Kidney (tissue), 14 donors: ENCODE results near the gene NPSR1. TPM values are rescaled to one million over a fixed set of nuclear protein-coding genes. Genes with fewer than 3 reads are reported as not detected.
A peak's percentile ranks its signal among the peaks of the same experiment; 100 is the strongest.

Experiments
- DNase-seq, 5 donors: peaks; one replicate each; pipeline ENCODE4 v3.0.0-alpha.2; 2013 to 2020
- FAIRE-seq: peaks from 2 replicates; lab custom pipeline; 2012; peaks lifted over from hg19 to GRCh38; lab: Jason Lieb, UNC
- H3K27ac ChIP-seq, 2 donors: one replicate each; pipeline ENCODE4 v1.7.0; 2013; ENCODE audit warnings: low read depth in 2 of 2, low read length in 2 of 2, inconsistent platforms in 1 of 2
- H3K27me3 ChIP-seq: one replicate; pipeline ENCODE4 v1.7.1; 2013; ENCODE audit warnings: low read length, inconsistent platforms; ENCODE audit not compliant: control insufficient read depth, insufficient read depth
- H3K36me3 ChIP-seq, 3 donors: one replicate each; pipeline versions ENCODE4 v1.7.0 to v1.7.1; 2013; ENCODE audit warnings: low read length in 3 of 3, control low read depth in 1 of 3, inconsistent platforms in 1 of 3; ENCODE audit not compliant: insufficient read depth in 3 of 3, control insufficient read depth in 2 of 3
- H3K4me1 ChIP-seq, 3 donors: one replicate each; pipeline versions ENCODE4 v1.7.0 to v1.7.1; 2013; ENCODE audit warnings: low read length in 3 of 3, inconsistent platforms in 1 of 3, low read depth in 1 of 3; ENCODE audit not compliant: control insufficient read depth in 2 of 3, insufficient read depth in 2 of 3
- H3K4me3 ChIP-seq, 3 donors: one replicate each; pipeline versions ENCODE4 v1.7.0 to v1.8.1; 2013; ENCODE audit warnings: low read length in 3 of 3, control low read depth in 1 of 3, inconsistent platforms in 1 of 3
- H3K9ac ChIP-seq, 3 donors: one replicate each; pipeline versions ENCODE4 v1.7.0 to v1.7.1; 2013; ENCODE audit warnings: low read length in 3 of 3, control low read depth in 1 of 3, inconsistent platforms in 1 of 3
- H3K9me3 ChIP-seq, 3 donors: one replicate each; pipeline versions ENCODE4 v1.7.0 to v1.7.1; 2013; ENCODE audit warnings: low read length in 3 of 3, control low read depth in 1 of 3, inconsistent platforms in 1 of 3; ENCODE audit not compliant: control insufficient read depth in 2 of 3, insufficient read depth in 1 of 3
- intact Hi-C: fragments of 100-400 bp; cut with DNase I; formaldehyde crosslinking; loops from one replicate; pipeline ENCODE4 v1.11.1; 2022
- polyA plus RNA-seq: library from polyadenylated mRNA; stranded (reverse); fragments of 350-450 nt; fragmentation: Illumina TruSeq; extraction: RNeasy Lipid Tissue Mini Kit (QIAGEN cat#74804); gene quantifications from one replicate; pipeline ENCODE4 v1.2.3, GENCODE V29; 2014; ENCODE audit warnings: low read depth, low replicate concordance; ENCODE audit not compliant: insufficient read depth
- total RNA-seq: library from RNA; stranded (reverse); fragmentation: NEBNext Ultra II Directional; extraction: Animal tissue kit (Norgen Biotek cat#: 25700); gene quantifications from one replicate; pipeline ENCODE4 v1.2.1, GENCODE V29; 2021
- TF ChIP-seq, protein P1 (sequence below): IDR thresholded peaks from 3 replicates; pipeline ENCODE4 v1.5.1; 2012; ENCODE audit warnings: mild to moderate bottlenecking, moderate library complexity, borderline replicate concordance; ENCODE audit not compliant: insufficient read depth; ENCODE audit errors: extremely low read depth
- donor health status: control.
- donor health status: control.
- donor health status: control.
- donor health status: control.
- donor health status: control.
- donor health status: DM: yes; HTN: yes; CAD: no.
- donor health status: Normal renal cell carcinoma (clear cell type).

Gene NPSR1
- total and polyA plus RNA-seq, 2 donors from 2014 or later, result not detected

DNA sequence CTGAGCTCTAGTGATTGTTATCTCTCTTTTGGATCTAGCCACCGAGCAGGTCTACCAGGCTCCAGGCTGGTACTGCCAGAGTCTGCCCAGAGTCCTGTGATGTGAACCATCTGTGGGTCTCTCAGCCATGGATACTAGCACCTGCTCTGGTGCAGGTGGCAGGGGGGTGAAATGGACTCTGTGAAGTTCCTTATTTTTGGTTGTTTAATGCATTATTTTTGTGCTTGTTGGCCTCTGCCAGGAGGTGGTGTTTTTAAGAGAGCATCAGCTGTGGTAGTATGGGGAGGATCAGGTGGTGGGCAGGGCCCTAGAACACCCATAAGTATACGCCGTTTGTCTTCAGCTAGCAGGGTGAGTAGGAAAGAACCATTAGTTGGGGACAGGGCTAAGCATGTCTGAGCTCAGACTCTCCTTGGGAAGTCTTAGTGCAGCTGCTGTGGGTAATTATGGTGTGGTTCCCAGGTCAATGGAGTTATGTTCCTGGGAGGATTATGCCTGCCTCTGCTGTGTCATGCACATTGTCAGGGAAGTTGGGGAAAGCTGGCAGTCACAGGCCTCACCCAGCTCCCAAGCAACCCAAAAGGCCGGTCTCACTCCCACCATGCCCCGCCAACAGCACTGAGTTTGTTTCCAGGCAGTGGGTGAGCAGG is 81.8 kb downstream of the NPSR1 start:
- H3K4me1 ChIP-seq, result no peaks in the 10 kb centered on the region
- no peak overlapping the region for H3K27ac ChIP-seq
- DNase-seq (no peak), FAIRE-seq (no peak)
- no peaks in the 10 kb centered on the region for H3K36me3 ChIP-seq
- no peak overlapping the region for H3K4me3 ChIP-seq
- no peaks in the 10 kb centered on the region for H3K9me3 ChIP-seq
- TF ChIP-seq, protein P1, sequence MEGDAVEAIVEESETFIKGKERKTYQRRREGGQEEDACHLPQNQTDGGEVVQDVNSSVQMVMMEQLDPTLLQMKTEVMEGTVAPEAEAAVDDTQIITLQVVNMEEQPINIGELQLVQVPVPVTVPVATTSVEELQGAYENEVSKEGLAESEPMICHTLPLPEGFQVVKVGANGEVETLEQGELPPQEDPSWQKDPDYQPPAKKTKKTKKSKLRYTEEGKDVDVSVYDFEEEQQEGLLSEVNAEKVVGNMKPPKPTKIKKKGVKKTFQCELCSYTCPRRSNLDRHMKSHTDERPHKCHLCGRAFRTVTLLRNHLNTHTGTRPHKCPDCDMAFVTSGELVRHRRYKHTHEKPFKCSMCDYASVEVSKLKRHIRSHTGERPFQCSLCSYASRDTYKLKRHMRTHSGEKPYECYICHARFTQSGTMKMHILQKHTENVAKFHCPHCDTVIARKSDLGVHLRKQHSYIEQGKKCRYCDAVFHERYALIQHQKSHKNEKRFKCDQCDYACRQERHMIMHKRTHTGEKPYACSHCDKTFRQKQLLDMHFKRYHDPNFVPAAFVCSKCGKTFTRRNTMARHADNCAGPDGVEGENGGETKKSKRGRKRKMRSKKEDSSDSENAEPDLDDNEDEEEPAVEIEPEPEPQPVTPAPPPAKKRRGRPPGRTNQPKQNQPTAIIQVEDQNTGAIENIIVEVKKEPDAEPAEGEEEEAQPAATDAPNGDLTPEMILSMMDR, result no peak
- no peaks in the 10 kb centered on the region for H3K27me3 ChIP-seq
- intact Hi-C loops, result no loop called here
- no peak overlapping the region for H3K9ac ChIP-seq

DNA sequence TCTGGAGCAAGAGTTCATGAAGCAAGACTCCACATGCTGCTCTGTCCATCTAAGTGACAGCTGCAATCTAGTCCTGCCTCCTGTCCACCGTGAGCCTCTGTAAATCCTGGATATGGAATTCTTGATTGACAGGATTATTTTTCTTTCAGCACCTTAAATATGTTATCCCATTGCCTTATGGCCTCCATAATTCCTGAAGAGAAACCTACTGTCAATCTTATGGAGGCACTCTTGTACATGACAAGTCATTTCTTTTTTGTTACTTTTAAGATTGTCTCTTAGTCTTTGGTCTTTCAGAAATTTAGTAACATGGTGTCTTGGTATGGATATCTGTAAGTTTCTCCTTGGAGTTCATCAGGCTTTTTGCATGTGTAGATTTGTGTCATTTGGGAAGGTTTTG is 82.8 kb downstream of the NPSR1 start:
- Histone ChIP-seq H3K27ac (no peak overlapping the region), H3K4me1 (no peaks in the 10 kb centered on the region), H3K4me3 (no peak overlapping the region), H3K27me3 (no peaks in the 10 kb centered on the region), H3K9ac (no peak overlapping the region), H3K36me3 (no peaks in the 10 kb centered on the region), H3K9me3 (no peaks in the 10 kb centered on the region)
- intact Hi-C loops, result no loop called here
- DNase-seq (no peak), FAIRE-seq (no peak)
- TF ChIP-seq, protein P1, result no peak

DNA sequence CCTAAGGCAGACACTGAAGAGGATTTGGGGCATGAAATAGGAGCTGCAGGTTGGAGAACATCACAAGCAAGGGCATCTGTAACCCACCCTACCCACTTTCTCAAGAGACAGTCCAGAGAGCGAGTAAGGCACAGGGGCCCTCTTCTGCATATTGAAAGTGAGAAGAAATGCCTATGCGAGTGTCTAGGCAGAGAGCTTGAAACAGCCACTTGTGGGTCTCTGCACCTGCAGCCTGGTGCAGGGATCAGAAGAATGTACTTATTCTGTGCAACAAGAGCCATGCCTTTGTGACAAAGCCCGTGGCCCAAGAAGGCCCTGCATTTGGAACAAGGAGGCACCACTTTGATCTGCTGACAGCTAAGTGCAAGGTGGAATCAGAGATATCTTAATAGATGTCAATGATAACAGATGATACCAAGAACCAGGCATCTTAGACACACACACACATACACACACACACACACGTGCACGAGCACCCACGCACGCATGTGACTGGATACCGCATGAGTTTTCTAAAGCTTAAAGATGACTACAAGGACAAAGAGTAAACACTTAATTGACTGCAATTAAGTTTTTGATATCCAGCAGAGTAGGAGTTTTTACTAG is 89.3 kb downstream of the NPSR1 start:
- DNase-seq (no peak), FAIRE-seq (no peak)
- H3K36me3 ChIP-seq, result no peaks in the 10 kb centered on the region
- peaks cover 0 to 3% (median 3%) of the 10 kb centered on the region in 3 donors for H3K4me1 ChIP-seq
- H3K9me3 ChIP-seq, result no peaks in the 10 kb centered on the region
- H3K4me3 ChIP-seq, result no peak overlapping the region
- no peaks in the 10 kb centered on the region for H3K27me3 ChIP-seq
- intact Hi-C loops, result no loop called here
- no peak overlapping the region for H3K9ac ChIP-seq
- TF ChIP-seq, protein P1, result no peak
- H3K27ac ChIP-seq, result peak overlapping the region in 1 of 2 donors; percentile 39
